Tibial nerve (tissue), 4 donors: ENCODE results near the gene KPTN.

Experiments
- CTCF ChIP-seq, 5 experiments: fragments of 200-600 bp in 3 of 5; fragments of 450-650 bp in 2 of 5; sonication (generic) in 3 of 5; IDR thresholded peaks; one replicate each; pipeline ENCODE4 v1.5.1; 2016 to 2019; ENCODE audit warnings: antibody characterized with exemption in 5 of 5, mild to moderate bottlenecking in 3 of 5, moderate library complexity in 2 of 5
- EP300 ChIP-seq, 2 donors: sonication (generic); formaldehyde crosslinking; IDR thresholded peaks; one replicate each; pipeline ENCODE4 v1.6.1; 2017; ENCODE audit warnings: antibody characterized with exemption in 2 of 2, mild to moderate bottlenecking in 1 of 2
- POLR2A ChIP-seq, 2 donors: fragments of 450-650 bp; IDR thresholded peaks; one replicate each; pipeline ENCODE4 v1.6.1; 2017; ENCODE audit warnings: antibody characterized with exemption in 2 of 2, mild to moderate bottlenecking in 2 of 2, moderate library complexity in 2 of 2

- TF ChIP-seq CTCF (IDR thresholded peaks at IDR 0.05) (no peak), EP300 (IDR thresholded peaks at IDR 0.05) (no peak), POLR2A (IDR thresholded peaks at IDR 0.05) (no peak)
Measured at GRCh38 chr19:47520839-47521238, 36.8 kb upstream of the KPTN start.
